GM04503 (cell line): ENCODE results near the gene CRELD2.

ENCODE experiments used
- DNase-seq: peaks from one replicate; pipeline ENCODE4 v3.0.0-alpha.2; 2012; ENCODE audit warnings: low read depth

CRELD2 gene

DNA sequence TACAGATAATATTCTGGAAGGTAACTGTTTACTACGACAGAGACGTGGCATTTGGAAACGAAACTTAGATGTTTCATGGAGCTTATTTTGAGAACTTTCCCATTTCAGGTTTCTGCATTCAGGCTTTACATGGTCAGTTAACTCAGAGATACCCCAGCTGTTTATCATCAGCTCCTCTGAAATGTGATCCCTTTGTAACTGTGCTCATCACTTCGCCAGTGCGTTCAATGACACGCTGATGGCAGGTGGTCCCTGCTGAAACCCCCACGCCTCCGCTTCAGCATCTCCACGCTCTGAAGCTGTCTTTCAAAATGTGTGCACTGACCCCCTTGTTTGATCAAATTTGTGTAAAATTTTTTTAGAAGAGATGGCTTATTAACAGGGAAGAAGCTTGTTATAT, 30.7 kb upstream of the CRELD2 start:
- DNase-seq: no peak

GRCh38 chr22:49889071-49889470, 29.4 kb upstream of the CRELD2 start:
- no peak for DNase-seq

DNA sequence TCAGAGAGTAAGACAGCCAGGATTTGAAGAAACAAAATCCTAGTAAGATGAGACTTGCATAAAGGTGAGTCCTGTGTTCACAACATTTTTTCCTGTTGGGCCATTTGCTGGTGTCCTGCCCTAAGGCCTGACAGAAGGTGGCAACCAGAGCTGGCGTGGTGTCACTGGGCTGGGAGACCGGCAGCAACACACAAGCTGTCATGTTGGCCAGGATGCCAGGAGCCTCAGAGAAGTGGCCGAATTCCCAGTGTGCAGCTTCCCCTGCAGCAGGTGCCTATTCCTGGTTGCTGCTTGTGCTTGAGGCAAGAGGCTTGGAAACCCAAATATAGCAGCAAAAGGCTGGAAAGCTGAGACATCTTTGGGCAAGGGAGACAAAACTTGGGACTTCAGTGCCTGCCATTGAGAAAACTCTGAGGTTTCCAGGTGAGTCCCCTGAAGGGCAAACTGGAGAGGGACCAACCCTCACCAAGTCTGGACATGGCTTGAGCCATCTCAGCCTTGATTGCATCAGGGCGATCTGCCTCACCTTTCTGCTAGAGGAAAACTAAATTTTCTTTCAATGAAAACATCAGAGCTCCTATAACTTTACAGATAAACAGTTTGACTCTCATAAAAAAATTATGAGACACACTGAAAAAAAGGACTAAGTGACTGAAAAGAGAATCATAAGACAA, 26.1 kb upstream of the CRELD2 start:
- no peak for DNase-seq

- DNase-seq: no peak
Observed at GRCh38 chr22:49893025-49893424, 25.4 kb upstream of the CRELD2 start.

DNA sequence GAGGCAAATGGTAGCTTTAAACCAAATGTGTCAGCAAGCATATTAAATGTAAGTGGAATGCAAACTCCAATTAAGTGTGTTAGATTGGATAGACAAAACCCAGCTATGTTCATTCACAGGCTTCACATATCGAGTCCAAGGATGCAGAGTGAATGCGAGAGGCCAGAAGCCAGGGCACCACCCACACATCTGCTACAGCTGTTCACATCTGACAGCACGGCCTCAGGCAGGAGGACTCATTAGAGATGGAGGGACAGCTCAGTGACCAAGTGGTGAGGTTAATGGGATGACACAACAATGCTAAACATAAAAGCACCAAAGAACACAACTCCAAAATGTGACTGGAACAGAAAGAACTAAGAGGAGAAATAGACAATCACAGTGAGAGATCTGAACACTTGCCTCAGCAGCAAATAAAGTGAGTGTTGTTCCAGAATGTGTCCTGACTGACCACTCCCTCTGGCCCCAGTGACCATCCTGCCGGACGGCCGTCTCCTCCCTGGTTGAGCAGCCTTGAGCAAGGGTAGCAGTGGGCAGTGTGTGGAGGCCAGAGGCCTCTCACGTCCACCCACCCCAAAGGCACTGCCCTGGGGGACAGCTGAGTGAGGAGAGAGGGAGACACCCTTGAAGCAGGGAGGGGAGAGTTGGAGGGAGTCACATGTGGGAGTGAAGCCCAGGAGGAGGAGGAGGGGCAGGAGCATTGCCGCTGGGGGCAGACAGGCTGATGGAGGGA, 23.9 kb upstream of the CRELD2 start:
- DNase-seq: no peak

DNA sequence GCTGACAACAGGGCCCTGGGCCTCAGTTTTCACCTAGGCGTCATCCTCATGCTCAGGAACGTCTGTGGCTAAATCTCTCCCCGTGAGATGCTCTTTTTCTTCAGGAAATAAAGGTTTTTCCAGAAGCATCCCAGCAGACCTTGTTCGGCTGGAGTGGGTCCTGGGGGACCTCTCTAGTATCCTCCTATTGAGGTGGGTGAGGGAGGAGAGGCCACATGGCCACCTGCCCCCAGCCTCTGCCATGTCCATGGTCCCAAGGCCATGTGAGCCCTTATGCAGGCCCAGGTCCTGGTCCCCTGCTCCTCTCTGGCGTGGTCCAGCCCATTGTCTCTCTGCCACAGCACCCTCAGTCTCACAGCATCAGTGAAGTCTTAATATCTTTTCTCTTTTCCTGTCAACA, 22.2 kb upstream of the CRELD2 start:
- no peak for DNase-seq

DNA sequence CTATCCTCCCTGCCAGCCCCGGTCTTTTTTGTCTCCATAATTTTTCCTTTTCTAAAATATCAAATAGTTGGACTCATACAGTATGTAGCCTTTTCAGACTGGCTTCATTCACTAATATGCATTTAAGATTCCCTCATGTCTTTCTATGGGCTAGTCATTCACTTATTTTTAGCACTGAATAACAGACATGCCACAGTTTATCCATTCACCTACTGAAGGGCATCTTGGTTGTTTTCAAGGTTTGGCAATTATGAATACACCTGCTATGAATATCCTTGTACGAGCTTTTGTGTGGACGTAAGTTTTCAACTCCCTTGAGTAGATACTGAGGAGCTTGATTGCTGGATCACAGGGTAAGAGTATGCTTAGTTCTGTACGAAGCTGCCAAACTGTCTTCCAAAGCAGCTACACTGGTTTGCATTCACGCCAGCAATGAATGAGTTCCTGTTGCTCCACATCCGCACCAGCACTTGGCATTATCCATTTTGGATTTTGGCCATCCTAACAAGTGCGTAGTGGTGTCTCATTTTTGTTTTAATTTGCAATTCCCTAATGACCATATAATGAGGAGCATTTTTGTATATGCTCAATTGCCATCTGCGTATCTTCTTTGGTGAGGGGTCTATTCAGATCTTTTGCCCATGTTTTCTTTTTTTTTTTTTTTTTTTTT, 21.3 kb upstream of the CRELD2 start:
- DNase-seq: no peak

DNA sequence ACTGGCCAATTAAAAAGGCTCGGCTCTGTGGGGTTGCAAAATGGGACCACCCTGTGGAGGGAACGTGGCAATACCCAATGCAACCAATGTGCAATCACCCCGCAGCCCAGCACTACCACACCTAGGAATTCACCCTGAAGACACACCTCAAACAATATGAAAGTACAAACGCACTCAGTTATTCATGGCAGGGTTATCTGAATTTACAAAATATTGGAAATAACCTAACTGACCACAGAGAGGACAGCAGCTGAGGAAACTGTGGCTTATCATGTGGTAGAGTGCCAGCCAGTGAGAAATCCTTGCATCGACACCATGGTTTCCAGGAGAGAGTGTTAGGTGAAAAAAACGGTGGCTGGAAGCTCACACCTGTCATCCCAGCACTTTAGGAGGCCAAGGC, 18.9 kb upstream of the CRELD2 start:
- no peak for DNase-seq

DNA sequence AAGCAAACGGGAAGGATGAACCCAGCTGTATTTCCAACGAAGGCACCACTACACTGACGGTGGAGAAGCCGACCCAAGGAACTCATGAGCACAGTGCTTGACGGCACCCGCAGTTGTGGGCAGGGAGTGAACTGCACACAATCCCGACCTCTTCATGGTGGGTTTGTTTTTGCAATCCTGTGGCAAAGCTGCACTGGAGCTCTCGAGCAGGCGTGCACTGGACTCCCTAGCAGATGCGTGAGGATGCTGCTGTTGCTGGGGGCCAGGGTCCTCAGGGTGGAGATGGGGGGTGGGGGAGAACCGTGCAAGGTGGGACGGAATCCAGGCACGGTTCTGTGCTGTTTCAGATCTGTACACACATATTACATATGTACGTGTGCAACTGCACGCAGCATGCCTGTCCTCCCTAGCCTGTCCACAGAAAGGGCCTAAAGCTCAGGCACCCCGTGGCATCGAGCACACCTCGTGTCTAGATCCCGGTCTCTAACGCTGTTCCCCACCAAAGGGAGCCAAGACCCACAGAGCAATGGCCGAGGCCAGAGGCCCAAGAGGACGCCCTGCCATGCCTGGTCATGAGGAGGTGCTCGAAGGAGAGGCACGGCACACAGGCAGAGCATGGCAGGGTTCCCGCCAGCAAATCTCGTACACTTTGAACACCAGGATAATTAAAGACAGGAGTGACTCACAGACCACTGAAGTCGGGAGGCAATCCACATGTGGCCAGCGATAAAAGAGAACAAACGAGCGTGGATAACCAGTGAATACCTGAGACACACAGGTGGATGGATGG, 17.8 kb upstream of the CRELD2 start:
- no peak for DNase-seq

DNA sequence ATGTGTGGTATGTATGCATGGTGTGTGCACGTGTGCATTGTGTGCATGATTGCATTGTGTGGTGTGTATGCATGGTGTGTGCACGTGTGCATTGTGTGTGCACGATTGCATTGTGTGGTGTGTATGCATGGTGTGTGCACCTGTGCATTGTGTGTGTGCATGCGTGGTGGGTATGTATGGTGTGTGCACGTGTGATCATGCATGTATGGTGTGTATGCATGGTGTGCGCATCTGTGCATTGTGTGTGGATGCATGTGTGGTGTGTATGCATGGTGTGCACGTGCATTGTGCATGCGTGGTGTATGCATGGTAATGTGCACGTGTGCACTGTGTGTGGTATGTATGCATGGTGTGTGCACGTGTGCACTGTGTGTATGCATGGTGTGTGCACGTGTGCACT, 17.0 kb upstream of the CRELD2 start:
- no peak for DNase-seq

DNA sequence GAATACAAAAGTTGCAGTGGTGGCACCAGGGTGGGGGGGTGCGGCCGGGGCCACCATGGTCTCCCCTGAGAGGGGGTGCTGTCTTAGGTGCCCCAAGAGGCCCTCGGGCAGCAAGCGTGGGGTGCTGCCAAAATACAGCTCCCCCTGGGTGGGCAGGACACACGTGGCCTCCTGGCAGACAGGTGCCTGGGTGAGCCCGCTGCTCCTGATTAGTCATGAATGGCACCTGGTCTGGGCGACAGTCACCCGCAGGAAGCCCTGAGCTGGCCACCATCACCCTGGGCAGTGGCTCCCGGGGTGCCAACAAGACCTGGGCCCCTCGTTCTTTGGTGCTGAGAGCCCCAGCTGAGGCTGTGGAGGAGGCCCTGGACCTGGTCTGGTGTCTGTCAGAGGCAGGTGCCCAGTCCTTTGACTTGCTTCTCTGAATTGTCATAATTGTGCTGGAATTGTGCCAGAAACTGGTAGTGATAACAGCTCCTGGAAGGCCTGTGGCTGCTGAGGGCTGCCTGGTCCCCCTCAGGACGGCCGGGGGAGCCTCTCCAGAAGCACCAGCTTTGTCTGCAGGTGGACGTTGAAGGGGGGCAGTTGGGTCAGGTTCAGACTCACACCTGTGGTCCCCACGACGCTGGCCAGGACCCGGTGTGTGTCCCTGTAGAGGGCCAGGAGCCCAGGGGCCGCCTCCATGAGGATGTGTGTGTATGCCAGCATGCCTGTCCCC, 15.0 kb upstream of the CRELD2 start:
- DNase-seq: no peak

- no peak for DNase-seq
Observed at GRCh38 chr22:49904040-49904369, 14.4 kb upstream of the CRELD2 start.

DNA sequence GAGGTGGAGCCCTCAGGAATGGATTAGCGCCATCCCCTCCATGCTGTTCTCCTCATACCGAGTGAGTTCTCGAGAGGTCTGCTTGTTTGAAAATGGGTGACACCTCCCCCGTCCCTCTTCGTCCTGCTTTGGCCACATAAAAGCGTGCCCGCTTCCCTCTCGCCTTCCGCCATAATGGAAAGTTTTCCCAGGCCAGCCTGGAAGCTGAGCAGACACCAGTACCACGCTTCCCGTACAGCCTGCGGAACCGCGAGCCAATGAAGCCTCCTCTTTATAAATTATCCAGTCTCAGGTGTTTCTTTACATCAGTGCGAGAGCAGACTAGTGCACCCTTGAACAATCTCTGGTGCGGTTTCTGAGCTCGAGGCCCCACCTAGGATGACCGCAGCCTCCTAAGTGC, 13.0 kb upstream of the CRELD2 start:
- DNase-seq: no peak

GRCh38 chr22:49906071-49906798, 12.2 kb upstream of the CRELD2 start:
- DNase-seq: no peak

GRCh38 chr22:49906799-49907290, 11.6 kb upstream of the CRELD2 start:
- DNase-seq: no peak

DNA sequence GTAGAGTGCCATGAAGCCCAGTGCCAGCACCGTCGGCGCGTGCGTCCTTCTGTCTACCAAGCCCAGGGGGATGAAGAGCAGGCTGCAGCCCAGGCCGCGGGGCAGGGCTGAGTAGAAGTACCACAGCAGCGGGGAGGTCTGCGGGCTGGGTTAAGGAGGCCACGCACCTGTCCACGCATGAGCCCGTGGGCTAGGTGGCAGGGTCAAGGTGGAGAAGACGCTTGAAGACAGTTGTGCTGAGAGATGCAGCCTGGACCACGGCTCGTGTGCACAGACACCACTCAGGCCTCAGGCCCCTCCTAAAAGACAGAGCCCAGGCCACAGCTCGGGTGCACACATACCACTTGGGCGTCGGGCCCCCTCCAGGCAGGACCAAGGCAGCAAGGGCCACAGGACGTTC, 10.6 kb upstream of the CRELD2 start:
- DNase-seq: no peak

DNA sequence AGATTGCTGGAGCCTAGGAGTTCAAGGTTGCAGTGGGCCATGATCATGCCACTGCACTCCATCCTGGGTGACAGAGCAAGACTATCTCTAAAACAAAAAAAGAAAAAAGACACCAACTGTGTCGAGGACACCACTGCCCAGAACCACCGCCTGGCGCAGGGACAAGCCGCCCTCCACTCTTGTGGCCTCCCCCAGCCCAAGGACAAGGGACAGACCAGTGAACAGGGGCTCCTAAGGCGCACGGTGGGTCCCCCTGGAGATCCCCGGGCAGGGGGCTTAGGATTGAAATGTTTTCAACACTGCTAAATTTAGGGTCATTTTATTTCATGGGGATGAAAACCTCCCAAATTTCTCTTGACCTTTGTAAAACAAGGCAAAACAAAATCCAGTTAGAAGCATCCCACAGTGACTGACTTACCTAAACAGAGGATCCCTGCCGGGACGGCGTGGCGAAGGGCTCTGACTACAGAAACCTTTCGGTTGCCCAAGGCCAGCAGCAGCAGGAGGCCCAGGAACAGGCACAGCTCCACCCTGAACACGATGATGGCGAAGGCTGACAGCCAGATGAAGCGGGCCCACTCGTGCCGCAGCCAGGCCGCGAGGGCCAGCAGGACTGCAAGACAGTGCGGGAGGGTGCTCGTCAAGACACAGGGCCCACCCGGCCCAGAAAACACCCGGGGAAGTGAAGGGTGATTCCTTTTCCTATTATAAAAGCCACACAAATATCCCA, 8.8 kb upstream of the CRELD2 start:
- no peak for DNase-seq

DNA sequence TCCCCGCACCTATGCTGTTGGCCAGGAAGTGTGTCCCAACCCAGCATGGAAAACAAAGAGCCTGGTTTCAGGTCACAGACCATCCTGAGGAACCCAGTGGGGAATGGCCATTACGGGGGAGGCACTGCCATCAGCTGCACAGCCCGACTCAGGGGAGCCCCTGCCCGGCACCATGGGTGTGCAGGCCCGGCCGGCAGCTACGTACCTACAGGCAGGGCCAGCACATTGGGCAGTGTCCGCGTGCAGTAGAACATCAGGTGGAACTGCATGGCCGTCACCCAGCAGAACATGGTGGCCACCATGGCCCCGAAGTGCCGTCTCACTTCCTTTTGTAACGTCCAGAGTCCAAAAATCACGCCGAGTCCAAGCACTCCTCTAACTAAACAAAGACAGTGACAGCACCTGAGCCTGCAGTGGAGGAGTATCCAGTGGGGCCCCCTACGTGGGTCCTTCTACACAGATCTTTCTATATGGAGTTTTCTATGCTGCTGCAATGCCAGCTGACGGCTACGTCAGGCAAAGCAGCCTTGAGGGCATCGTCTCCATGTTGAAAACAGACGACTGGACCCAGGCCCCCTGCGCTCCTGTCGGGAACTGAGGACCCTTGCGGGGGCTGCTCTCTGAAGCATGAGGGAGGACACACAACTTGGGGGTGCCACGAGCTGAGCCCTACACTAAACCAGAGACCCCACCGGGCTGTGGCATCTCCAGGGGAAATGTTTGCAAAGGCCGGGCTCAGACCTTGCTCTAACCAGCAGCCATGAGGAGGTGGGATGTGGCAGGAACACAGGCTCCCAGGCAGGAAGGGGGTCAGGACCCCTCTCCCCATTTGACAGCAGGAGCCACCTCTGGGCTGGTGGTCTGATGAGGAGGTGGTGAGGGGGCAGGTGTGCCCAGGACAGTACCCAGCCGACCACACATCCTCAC, 7.9 kb upstream of the CRELD2 start:
- no peak for DNase-seq

GRCh38 chr22:49911881-49912625, 6.4 kb upstream of the CRELD2 start:
- DNase-seq: no peak
